ENCODE results near the gene OPA3.

OPA3 gene

DNA sequence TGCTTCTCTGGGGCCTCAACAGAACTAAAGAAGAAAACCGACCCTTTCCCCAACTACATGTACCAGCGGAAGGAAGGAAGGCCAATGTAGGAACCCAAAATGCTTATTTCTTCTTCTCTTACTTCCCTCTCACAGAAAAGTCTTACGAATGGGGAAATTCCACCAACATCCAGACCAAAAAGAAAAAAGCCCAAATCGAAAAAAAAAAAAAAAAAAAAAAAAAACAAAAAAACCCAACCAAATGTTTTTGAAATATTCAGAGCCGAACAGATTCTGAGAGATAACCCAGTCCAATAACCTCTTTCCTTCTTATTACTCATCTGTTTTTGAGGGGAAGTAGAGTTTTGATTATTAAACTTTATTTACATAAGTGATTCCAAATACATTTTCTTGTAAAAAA, 82.5 kb downstream of the OPA3 start:
- H3K79me2 ChIP-seq (ENCODE audit: insufficient read depth, low read length), result no peaks in the 10 kb centered on the region; the same call in 1 of the 2 replicates
- H3K4me2 ChIP-seq (ENCODE audit: insufficient read depth, low read length), result no peak overlapping the region
- TF ChIP-seq EZH2 (IDR thresholded peaks at IDR 0.05; ENCODE audit: borderline replicate concordance, low read depth, low read length, severe bottlenecking) (no peak), CTCF (IDR thresholded peaks at IDR 0.05; ENCODE audit: borderline replicate concordance, extremely low read depth, low read length, poor library complexity, severe bottlenecking) (no peak)

GRCh38 chr19:45501730-45502014, 82.9 kb downstream of the OPA3 start:
- H3K79me2 ChIP-seq (ENCODE audit: insufficient read depth, low read length), result no peaks in the 10 kb centered on the region
- H3K27ac ChIP-seq (ENCODE audit: low read length), result no peak overlapping the region
- no peaks in the 10 kb centered on the region for H4K20me1 ChIP-seq (ENCODE audit: insufficient read depth, low read length)
- H3K4me1 ChIP-seq (ENCODE audit: insufficient read depth, low read length), result peaks cover 23% of the 10 kb centered on the region
- no peaks in the 10 kb centered on the region for H3K27me3 ChIP-seq (ENCODE audit: insufficient read depth, low read length, poor library complexity)
- no peak for TF ChIP-seq CTCF (IDR thresholded peaks at IDR 0.05; ENCODE audit: borderline replicate concordance, extremely low read depth, low read length, poor library complexity, severe bottlenecking)
- TF ChIP-seq EZH2 (IDR thresholded peaks at IDR 0.05; ENCODE audit: borderline replicate concordance, low read depth, low read length, severe bottlenecking), result no peak
- no peaks in the 10 kb centered on the region for H3K36me3 ChIP-seq (ENCODE audit: insufficient read depth, low read length)
- no peak overlapping the region for H3K4me2 ChIP-seq (ENCODE audit: insufficient read depth, low read length)
- H2AFZ ChIP-seq (ENCODE audit: low read depth, low read length), result no peak overlapping the region
- no peak overlapping the region for H3K4me3 ChIP-seq (ENCODE audit: low read depth in 1 of 2, low read length in 2 of 2)
- no peaks in the 10 kb centered on the region for H3K9me3 ChIP-seq (ENCODE audit: insufficient read depth, low read length, severe bottlenecking)
- no peak overlapping the region for H3K9ac ChIP-seq (ENCODE audit: low read depth, low read length)
- ATAC-seq (ENCODE audit: insufficient read depth, low read depth) (no peak), DNase-seq (no peak)

More for the DNA sequence above, 82.5 kb downstream of the OPA3 start:
- H3K9ac ChIP-seq (ENCODE audit: low read depth, low read length), result no peak overlapping the region
- H3K4me3 ChIP-seq (ENCODE audit: low read depth in 1 of 2, low read length in 2 of 2), result no peak overlapping the region
- ATAC-seq (ENCODE audit: insufficient read depth, low read depth) (no peak), DNase-seq (no peak)
- no peak overlapping the region for H2AFZ ChIP-seq (ENCODE audit: low read depth, low read length)
- H3K27ac ChIP-seq (ENCODE audit: low read length), result no peak overlapping the region
- no peaks in the 10 kb centered on the region for H3K27me3 ChIP-seq (ENCODE audit: insufficient read depth, low read length, poor library complexity)
- H3K36me3 ChIP-seq (ENCODE audit: insufficient read depth, low read length), result no peaks in the 10 kb centered on the region
- peaks cover 22% of the 10 kb centered on the region for H3K4me1 ChIP-seq (ENCODE audit: insufficient read depth, low read length)
- no peaks in the 10 kb centered on the region for H4K20me1 ChIP-seq (ENCODE audit: insufficient read depth, low read length)
- H3K9me3 ChIP-seq (ENCODE audit: insufficient read depth, low read length, severe bottlenecking), result no peaks in the 10 kb centered on the region

GRCh38 chr19:45500918-45501729, 83.5 kb downstream of the OPA3 start:
- H3K4me3 ChIP-seq (ENCODE audit: low read depth in 1 of 2, low read length in 2 of 2), result no peak overlapping the region
- H3K9me3 ChIP-seq (ENCODE audit: insufficient read depth, low read length, severe bottlenecking), result no peaks in the 10 kb centered on the region
- DNase-seq (no peak), ATAC-seq (ENCODE audit: insufficient read depth, low read depth) (no peak)
- H3K27ac ChIP-seq (ENCODE audit: low read length), result no peak overlapping the region
- H3K4me2 ChIP-seq (ENCODE audit: insufficient read depth, low read length), result no peak overlapping the region
- H3K9ac ChIP-seq (ENCODE audit: low read depth, low read length), result no peak overlapping the region
- H2AFZ ChIP-seq (ENCODE audit: low read depth, low read length), result no peak overlapping the region
- H3K79me2 ChIP-seq (ENCODE audit: insufficient read depth, low read length), result no peaks in the 10 kb centered on the region
- H3K27me3 ChIP-seq (ENCODE audit: insufficient read depth, low read length, poor library complexity), result no peaks in the 10 kb centered on the region
- peaks cover 26% of the 10 kb centered on the region for H3K4me1 ChIP-seq (ENCODE audit: insufficient read depth, low read length)
- no peaks in the 10 kb centered on the region for H3K36me3 ChIP-seq (ENCODE audit: insufficient read depth, low read length)
- peaks cover 1% of the 10 kb centered on the region for H4K20me1 ChIP-seq (ENCODE audit: insufficient read depth, low read length)
- TF ChIP-seq EZH2 (IDR thresholded peaks at IDR 0.05; ENCODE audit: borderline replicate concordance, low read depth, low read length, severe bottlenecking) (no peak), CTCF (IDR thresholded peaks at IDR 0.05; ENCODE audit: borderline replicate concordance, extremely low read depth, low read length, poor library complexity, severe bottlenecking) (no peak)

Measured in DND-41 (cell line).